ENCODE data around the gene MAGT1.
"Not testable (repeated sequence)": the region's sequence is repeated elsewhere in the genome, so short reads cannot be mapped to it uniquely, and the experiment has no call there.

Gene MAGT1

GRCh38 chrX:77831544-77831943 is 63.7 kb downstream of the MAGT1 start:
- DNase-seq (ENCODE audit: low read depth), result not testable (repeated sequence)

GRCh38 chrX:77821989-77822388 is 73.2 kb downstream of the MAGT1 start:
- DNase-seq (ENCODE audit: low read depth), result not testable (repeated sequence)

- DNase-seq (ENCODE audit: low read depth), result no peak
Measured at GRCh38 chrX:77820091-77820727, 75.0 kb downstream of the MAGT1 start.

GRCh38 chrX:77814210-77814609 is 81.0 kb downstream of the MAGT1 start:
- no peak for DNase-seq (ENCODE audit: low read depth)

GRCh38 chrX:77802201-77802600 is 93.0 kb downstream of the MAGT1 start:
- DNase-seq (ENCODE audit: low read depth), result no peak

GRCh38 chrX:77795124-77795523 is 100.1 kb downstream of the MAGT1 start:
- DNase-seq (ENCODE audit: low read depth), result no peak

- no peak for DNase-seq (ENCODE audit: low read depth)
Measured at GRCh38 chrX:77793946-77794345, 101.3 kb downstream of the MAGT1 start.

GRCh38 chrX:77788050-77788449 is 107.2 kb downstream of the MAGT1 start:
- DNase-seq (ENCODE audit: low read depth), result peak; percentile 36

- DNase-seq (ENCODE audit: low read depth), result no peak
Measured at GRCh38 chrX:77786365-77786680, 108.9 kb downstream of the MAGT1 start.

GRCh38 chrX:77785486-77786364 is 109.5 kb downstream of the MAGT1 start, which contains the start of gene ATRX:
ATRX (minus strand) TSS chrX:77786216; CDS start chrX:77786001, 215 bp downstream.
- peak; percentile 24 for DNase-seq (ENCODE audit: low read depth)

- no peak for DNase-seq (ENCODE audit: low read depth)
Measured at GRCh38 chrX:77779695-77780094, 115.5 kb downstream of the MAGT1 start.

- DNase-seq (ENCODE audit: low read depth), result no peak
Measured at GRCh38 chrX:77776659-77777058, 118.6 kb downstream of the MAGT1 start.

Data from GM04503 (cell line).